ENCODE data around the gene IVD. TPM values are rescaled to one million over a fixed set of nuclear protein-coding genes. Genes with fewer than 3 reads are reported as not detected.

Gene IVD
- polyA plus RNA-seq, 1 donor (not counting 4 experiments of a cell fraction or from before 2014, with no cell fraction given), result 13.0 TPM

DNA sequence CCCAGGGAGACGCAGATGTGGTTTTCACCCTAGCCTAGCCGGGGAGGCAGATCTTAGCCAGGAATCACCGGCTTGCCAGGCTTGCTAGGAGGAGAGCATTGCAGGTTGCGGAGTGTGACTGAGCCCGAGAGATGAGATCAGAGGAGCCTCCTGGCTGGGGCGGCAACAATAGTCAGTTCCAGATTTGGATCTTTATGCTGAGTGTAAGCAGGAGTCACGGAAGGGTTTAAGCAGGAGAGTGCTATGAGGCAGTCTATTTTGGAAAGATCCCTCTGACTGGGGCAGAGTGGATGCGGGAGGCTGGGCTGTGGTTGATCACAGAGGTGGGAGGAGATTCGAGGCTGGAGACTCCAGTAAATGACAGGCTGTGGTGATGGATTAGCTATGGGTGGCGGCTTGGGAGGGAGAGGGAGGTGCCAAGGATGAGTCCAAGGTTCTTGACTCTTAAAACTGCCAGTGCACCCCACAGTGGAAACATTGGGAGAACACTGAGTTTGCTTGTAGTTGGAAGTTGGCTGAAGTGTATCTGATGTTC lies 24.7 kb downstream of the IVD start:
- H3K9me1 ChIP-seq (ENCODE audit: control insufficient read depth, extremely low read depth, insufficient read depth, low read length), result no peaks in the 10 kb centered on the region
- H3K4me1 ChIP-seq (ENCODE audit: control insufficient read depth, extremely low read depth, insufficient read depth, low read length), result peaks cover 10% of the 10 kb centered on the region
- no peaks in the 10 kb centered on the region for H3K36me3 ChIP-seq (ENCODE audit: control insufficient read depth in 2 of 2, extremely low read depth in 1 of 2, insufficient read depth in 2 of 2, low read length in 2 of 2)
- DNase-seq (ENCODE audit: low read depth, low spot score) (peak; percentile 25), FAIRE-seq (peak; percentile 76)
- H3K27ac ChIP-seq (ENCODE audit: control insufficient read depth, insufficient read depth, low read length), result no peak overlapping the region
- peak overlapping the region; percentile 76 for H3K4me2 ChIP-seq (ENCODE audit: control insufficient read depth, extremely low read depth, insufficient read depth, low read depth, low read length)
- no peak for TF ChIP-seq EZH2 (IDR thresholded peaks at IDR 0.05; ENCODE audit: low read length)
- TF ChIP-seq, protein P1, sequence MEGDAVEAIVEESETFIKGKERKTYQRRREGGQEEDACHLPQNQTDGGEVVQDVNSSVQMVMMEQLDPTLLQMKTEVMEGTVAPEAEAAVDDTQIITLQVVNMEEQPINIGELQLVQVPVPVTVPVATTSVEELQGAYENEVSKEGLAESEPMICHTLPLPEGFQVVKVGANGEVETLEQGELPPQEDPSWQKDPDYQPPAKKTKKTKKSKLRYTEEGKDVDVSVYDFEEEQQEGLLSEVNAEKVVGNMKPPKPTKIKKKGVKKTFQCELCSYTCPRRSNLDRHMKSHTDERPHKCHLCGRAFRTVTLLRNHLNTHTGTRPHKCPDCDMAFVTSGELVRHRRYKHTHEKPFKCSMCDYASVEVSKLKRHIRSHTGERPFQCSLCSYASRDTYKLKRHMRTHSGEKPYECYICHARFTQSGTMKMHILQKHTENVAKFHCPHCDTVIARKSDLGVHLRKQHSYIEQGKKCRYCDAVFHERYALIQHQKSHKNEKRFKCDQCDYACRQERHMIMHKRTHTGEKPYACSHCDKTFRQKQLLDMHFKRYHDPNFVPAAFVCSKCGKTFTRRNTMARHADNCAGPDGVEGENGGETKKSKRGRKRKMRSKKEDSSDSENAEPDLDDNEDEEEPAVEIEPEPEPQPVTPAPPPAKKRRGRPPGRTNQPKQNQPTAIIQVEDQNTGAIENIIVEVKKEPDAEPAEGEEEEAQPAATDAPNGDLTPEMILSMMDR (optimal IDR thresholded peaks at IDR 0.05 in 1 of 3, IDR thresholded peaks at IDR 0.05 in 1 of 3, conservative IDR thresholded peaks at IDR 0.05 in 1 of 3; ENCODE audit: extremely low read depth in 1 of 3, insufficient read depth in 2 of 3, low read length in 3 of 3), result no peak
- dilution Hi-C loops (cut with MboI; ENCODE audit: extremely low pct_ligation_motif_present, low sequenced_read_pairs), result no loop called here
- H3K79me2 ChIP-seq (ENCODE audit: control insufficient read depth, insufficient read depth, low read length), result no peaks in the 10 kb centered on the region
- no peaks in the 10 kb centered on the region for H3K9me3 ChIP-seq (ENCODE audit: control insufficient read depth, low read depth, low read length)
- no peaks in the 10 kb centered on the region for H4K20me1 ChIP-seq (ENCODE audit: control insufficient read depth, extremely low read depth, insufficient read depth, low read length)
- peak overlapping the region in 2 of 3 experiments; percentile 47 to 62 for H3K4me3 ChIP-seq (ENCODE audit: control insufficient read depth in 2 of 3, extremely low read depth in 1 of 3, insufficient read depth in 2 of 3, low read depth in 1 of 3, low read length in 3 of 3)
- H3K9ac ChIP-seq (ENCODE audit: control insufficient read depth, extremely low read depth, insufficient read depth, low read length), result peak overlapping the region; percentile 49
- peak overlapping the region; percentile 88 for H2AFZ ChIP-seq (ENCODE audit: control insufficient read depth, low read length)
- peaks cover 21% of the 10 kb centered on the region for H3K27me3 ChIP-seq (ENCODE audit: control insufficient read depth, extremely low read depth, insufficient read depth, low read length)

- no peaks in the 10 kb centered on the region for H4K20me1 ChIP-seq (ENCODE audit: control insufficient read depth, extremely low read depth, insufficient read depth, low read length)
- no peak overlapping the region for H3K9ac ChIP-seq (ENCODE audit: control insufficient read depth, extremely low read depth, insufficient read depth, low read length)
- no peaks in the 10 kb centered on the region for H3K79me2 ChIP-seq (ENCODE audit: control insufficient read depth, insufficient read depth, low read length)
- dilution Hi-C loops (cut with MboI; ENCODE audit: extremely low pct_ligation_motif_present, low sequenced_read_pairs), result no loop called here
- TF ChIP-seq, protein P1 (optimal IDR thresholded peaks at IDR 0.05 in 1 of 3, IDR thresholded peaks at IDR 0.05 in 1 of 3, conservative IDR thresholded peaks at IDR 0.05 in 1 of 3; ENCODE audit: extremely low read depth in 1 of 3, insufficient read depth in 2 of 3, low read length in 3 of 3), result no peak
- no peak for TF ChIP-seq EZH2 (IDR thresholded peaks at IDR 0.05; ENCODE audit: low read length)
- H3K4me2 ChIP-seq (ENCODE audit: control insufficient read depth, extremely low read depth, insufficient read depth, low read depth, low read length), result no peak overlapping the region
- H3K9me3 ChIP-seq (ENCODE audit: control insufficient read depth, low read depth, low read length), result no peaks in the 10 kb centered on the region
- peaks cover 50% of the 10 kb centered on the region for H3K27me3 ChIP-seq (ENCODE audit: control insufficient read depth, extremely low read depth, insufficient read depth, low read length)
- no peaks in the 10 kb centered on the region for H3K36me3 ChIP-seq (ENCODE audit: control insufficient read depth in 2 of 2, extremely low read depth in 1 of 2, insufficient read depth in 2 of 2, low read length in 2 of 2)
- no peak for DNase-seq (ENCODE audit: low read depth, low spot score)
- peaks cover 27% of the 10 kb centered on the region for H3K4me1 ChIP-seq (ENCODE audit: control insufficient read depth, extremely low read depth, insufficient read depth, low read length)
- H3K4me3 ChIP-seq (ENCODE audit: control insufficient read depth in 2 of 3, extremely low read depth in 1 of 3, insufficient read depth in 2 of 3, low read depth in 1 of 3, low read length in 3 of 3), result no peak overlapping the region
- FAIRE-seq, result no peak
- no peak overlapping the region for H2AFZ ChIP-seq (ENCODE audit: control insufficient read depth, low read length)
- no peak overlapping the region for H3K27ac ChIP-seq (ENCODE audit: control insufficient read depth, insufficient read depth, low read length)
- H3K9me1 ChIP-seq (ENCODE audit: control insufficient read depth, extremely low read depth, insufficient read depth, low read length), result no peaks in the 10 kb centered on the region
Observed at GRCh38 chr15:40435023-40435709, 29.6 kb downstream of the IVD start.

Data from keratinocyte (primary cell).